ENCODE data around the gene FGD2.

DNA sequence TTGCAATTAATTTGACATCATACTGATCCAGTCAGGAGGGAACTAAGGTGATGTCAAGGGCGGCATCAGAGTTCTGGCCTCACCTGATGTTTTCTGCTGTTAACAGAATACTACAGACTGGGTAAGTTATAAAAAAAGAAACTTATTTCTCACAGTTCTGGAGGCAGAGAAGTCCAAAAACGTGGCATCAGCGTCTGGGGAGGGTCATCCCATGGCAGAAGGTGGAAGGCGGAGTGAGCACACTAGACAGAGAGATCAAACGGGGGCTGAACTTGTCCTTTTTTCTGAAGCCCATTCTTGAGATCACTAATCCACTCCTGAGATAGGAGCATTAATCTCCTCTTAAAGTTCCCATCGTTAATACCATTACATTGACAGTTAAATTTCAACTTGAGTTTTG, 16.2 kb upstream of the FGD2 start:
- TF ChIP-seq, protein P1, sequence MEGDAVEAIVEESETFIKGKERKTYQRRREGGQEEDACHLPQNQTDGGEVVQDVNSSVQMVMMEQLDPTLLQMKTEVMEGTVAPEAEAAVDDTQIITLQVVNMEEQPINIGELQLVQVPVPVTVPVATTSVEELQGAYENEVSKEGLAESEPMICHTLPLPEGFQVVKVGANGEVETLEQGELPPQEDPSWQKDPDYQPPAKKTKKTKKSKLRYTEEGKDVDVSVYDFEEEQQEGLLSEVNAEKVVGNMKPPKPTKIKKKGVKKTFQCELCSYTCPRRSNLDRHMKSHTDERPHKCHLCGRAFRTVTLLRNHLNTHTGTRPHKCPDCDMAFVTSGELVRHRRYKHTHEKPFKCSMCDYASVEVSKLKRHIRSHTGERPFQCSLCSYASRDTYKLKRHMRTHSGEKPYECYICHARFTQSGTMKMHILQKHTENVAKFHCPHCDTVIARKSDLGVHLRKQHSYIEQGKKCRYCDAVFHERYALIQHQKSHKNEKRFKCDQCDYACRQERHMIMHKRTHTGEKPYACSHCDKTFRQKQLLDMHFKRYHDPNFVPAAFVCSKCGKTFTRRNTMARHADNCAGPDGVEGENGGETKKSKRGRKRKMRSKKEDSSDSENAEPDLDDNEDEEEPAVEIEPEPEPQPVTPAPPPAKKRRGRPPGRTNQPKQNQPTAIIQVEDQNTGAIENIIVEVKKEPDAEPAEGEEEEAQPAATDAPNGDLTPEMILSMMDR (IDR thresholded peaks at IDR 0.05 in 2 of 3, conservative IDR thresholded peaks at IDR 0.05 in 1 of 3; ENCODE audit: control insufficient read depth in 2 of 3, extremely low read depth in 1 of 3, insufficient read depth in 1 of 3, low read depth in 3 of 3, low read length in 3 of 3): no peak
- TF ChIP-seq, protein P2, sequence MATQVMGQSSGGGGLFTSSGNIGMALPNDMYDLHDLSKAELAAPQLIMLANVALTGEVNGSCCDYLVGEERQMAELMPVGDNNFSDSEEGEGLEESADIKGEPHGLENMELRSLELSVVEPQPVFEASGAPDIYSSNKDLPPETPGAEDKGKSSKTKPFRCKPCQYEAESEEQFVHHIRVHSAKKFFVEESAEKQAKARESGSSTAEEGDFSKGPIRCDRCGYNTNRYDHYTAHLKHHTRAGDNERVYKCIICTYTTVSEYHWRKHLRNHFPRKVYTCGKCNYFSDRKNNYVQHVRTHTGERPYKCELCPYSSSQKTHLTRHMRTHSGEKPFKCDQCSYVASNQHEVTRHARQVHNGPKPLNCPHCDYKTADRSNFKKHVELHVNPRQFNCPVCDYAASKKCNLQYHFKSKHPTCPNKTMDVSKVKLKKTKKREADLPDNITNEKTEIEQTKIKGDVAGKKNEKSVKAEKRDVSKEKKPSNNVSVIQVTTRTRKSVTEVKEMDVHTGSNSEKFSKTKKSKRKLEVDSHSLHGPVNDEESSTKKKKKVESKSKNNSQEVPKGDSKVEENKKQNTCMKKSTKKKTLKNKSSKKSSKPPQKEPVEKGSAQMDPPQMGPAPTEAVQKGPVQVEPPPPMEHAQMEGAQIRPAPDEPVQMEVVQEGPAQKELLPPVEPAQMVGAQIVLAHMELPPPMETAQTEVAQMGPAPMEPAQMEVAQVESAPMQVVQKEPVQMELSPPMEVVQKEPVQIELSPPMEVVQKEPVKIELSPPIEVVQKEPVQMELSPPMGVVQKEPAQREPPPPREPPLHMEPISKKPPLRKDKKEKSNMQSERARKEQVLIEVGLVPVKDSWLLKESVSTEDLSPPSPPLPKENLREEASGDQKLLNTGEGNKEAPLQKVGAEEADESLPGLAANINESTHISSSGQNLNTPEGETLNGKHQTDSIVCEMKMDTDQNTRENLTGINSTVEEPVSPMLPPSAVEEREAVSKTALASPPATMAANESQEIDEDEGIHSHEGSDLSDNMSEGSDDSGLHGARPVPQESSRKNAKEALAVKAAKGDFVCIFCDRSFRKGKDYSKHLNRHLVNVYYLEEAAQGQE (IDR thresholded peaks at IDR 0.05; ENCODE audit: low read depth, low read length): no peak
- TF ChIP-seq SP1 (IDR thresholded peaks at IDR 0.05; ENCODE audit: low read depth, low read length) (no peak), TAF1 (IDR thresholded peaks at IDR 0.05; ENCODE audit: borderline replicate concordance, low read depth, low read length) (no peak), YY1 (IDR thresholded peaks at IDR 0.05; ENCODE audit: low read depth, low read length) (no peak), EP300 (IDR thresholded peaks at IDR 0.05; ENCODE audit: borderline replicate concordance in 1 of 2, control insufficient read depth in 1 of 2, low read depth in 2 of 2, low read length in 2 of 2) (no peak), STAT1 (conservative IDR thresholded peaks at IDR 0.05) (no peak), WRNIP1 (IDR thresholded peaks at IDR 0.05; ENCODE audit: borderline replicate concordance, low read depth, low read length) (no peak), EZH2 (IDR thresholded peaks at IDR 0.05; ENCODE audit: borderline replicate concordance, control insufficient read depth, low read depth, low read length) (no peak), POLR2A (IDR thresholded peaks at IDR 0.05; ENCODE audit: low read depth, low read length) (no peak), CREB1 (IDR thresholded peaks at IDR 0.05; ENCODE audit: low read depth) (no peak)
- TF ChIP-seq, protein P3, sequence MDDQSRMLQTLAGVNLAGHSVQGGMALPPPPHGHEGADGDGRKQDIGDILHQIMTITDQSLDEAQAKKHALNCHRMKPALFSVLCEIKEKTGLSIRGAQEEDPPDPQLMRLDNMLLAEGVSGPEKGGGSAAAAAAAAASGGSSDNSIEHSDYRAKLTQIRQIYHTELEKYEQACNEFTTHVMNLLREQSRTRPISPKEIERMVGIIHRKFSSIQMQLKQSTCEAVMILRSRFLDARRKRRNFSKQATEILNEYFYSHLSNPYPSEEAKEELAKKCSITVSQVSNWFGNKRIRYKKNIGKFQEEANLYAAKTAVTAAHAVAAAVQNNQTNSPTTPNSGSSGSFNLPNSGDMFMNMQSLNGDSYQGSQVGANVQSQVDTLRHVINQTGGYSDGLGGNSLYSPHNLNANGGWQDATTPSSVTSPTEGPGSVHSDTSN (IDR thresholded peaks at IDR 0.05; ENCODE audit: insufficient replicate concordance, low read depth, low read length): no peak
